ENCODE results near the gene FAM193A.
A peak's percentile ranks its signal among the peaks of the same experiment; 100 is the strongest.
"Not testable (repeated sequence)": the region's sequence is repeated elsewhere in the genome, so short reads cannot be mapped to it uniquely, and the experiment has no call there.

Gene FAM193A

DNA sequence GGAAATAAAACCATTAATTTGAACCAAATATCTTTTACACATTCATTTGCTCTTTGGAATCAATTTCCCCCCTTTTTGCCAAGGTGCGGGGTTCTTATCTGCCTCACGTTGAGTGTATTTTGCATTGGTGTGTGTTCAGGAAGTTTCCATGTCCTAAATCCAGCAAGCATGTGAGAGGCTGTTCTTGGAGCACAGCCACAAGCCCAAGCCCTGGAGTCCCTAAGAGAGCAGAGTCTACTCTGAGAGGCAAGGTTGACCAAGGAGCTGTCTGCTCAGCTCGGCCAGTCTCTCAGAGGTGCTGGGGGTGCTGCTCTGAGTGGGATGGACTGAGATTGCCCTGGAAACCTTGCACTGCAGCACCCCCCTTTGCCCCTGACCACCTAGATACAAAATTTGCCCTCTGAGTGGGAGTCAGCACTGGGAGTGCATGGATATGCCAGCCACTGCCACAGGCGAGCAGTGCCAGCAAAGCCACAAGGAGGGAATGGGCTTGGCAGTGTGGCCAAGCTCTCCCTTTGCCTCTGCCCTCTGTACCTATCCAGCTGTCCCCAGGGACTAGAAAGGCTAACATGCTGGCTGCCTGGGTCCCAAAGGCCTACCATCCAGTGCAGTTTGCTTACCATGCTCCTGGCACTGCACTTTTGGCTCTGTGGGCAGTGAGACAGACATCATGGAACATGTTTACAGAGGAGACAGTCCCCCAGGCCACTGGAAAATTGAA lies 20.5 kb upstream of the FAM193A start:
- no peak for DNase-seq (ENCODE audit: low read depth in 2 of 2)

DNA sequence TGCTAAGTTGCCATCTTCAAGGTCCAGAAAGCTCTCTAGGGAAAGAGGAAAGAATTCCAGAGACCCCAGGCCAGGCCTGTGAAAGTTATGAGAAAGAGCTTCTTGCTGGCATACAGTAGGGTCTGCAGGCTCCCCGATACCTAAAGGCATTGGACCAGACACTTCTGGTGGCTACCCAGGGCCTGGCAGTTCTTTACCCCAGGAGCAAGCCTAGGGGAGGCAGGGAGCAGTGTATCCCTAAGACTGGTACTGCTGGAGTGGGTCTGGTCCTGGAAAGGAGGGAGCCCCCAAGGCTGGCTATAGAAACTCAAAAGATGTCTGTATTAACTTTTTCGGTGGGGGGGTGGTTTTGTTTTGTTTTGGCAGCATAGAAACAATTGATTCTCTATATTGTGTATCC lies 19.8 kb upstream of the FAM193A start:
- no peak for DNase-seq (ENCODE audit: low read depth in 2 of 2)

DNA sequence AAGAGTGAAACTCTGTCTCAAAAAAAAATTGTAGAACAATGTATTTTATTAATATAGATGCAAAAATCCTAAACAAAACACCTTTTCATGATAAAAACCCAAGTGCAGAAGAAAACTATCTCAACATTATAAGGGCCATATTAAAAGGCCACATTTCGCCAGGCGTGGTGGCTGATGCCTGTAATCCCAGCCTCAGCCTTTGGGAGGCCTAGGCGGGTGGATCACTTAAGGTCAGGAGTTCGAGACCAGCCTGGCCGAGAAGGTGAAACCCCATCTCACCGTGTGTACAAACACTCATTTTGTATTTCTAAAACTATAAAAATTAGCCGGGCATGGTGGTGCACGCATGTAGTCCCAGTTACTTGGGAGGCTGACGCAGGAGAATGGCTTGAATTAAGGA lies 9.9 kb upstream of the FAM193A start:
- no peak for DNase-seq (ENCODE audit: low read depth in 2 of 2)

DNA sequence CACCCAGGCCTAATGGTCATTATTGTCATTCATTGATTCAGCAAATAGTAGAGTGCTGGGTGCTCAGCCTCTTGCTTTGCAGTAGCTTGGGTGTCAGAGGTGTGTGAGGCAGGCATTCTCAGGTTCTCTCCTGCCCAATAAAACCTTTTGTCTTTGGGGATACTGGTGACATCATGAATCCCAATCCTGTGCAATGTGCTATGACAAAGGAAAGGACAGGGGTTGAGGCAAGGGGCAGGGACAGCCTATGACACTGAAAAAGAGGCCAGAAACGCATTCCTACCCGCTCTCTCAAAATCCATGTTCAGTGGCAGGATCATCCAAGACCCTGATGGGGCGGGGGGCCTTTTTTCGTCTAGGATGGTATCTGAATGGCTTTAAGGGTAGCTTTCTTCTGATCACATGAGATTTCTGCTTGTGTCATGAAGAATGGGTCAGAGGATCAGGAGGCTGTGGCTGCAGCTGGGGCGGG lies 1.5 kb upstream of the FAM193A start:
- no peak for DNase-seq (ENCODE audit: low read depth in 2 of 2)

DNA sequence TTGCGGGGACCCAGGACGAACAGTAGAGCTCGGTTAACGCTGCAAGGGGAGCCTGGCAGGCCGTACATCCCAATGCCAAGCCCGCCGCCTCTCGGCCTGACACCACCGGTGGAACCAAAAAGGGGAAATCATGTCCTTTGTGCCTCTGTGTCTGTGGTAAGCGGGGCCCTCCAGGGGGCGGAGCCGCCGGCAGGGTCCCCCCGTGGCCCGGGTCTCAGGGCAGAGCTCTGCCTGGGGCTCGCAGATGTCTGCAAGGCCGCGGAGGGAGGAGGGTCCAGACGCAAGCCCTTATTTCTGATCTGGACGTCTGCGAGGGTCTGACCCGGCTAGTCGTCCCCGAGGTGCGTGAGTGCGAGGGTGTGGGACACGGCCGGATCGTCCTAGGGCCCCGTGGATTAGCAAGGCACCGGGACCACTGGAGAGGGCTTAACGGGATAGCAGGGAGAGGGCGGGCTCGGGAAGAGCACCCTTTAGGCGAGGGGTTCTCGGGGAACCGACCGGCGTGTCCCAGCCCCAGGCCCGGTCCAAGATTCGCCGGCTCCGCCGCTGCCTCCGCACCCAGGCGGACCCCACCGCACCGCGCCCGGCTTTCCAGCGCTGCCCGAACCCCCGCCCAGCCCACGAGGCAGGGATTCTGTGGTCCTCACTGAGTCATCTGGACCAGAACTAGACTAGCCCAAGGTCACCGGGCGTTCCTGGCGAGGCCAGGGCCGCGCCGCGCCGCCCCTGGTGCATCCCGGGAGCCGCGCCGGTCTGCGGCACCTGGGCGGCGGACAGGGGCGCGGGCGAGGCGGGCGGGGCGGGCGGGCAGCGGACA lies 863 bp upstream of the FAM193A start:
- DNase-seq (ENCODE audit: low read depth in 2 of 2): peak; percentile 19 to 45

DNA sequence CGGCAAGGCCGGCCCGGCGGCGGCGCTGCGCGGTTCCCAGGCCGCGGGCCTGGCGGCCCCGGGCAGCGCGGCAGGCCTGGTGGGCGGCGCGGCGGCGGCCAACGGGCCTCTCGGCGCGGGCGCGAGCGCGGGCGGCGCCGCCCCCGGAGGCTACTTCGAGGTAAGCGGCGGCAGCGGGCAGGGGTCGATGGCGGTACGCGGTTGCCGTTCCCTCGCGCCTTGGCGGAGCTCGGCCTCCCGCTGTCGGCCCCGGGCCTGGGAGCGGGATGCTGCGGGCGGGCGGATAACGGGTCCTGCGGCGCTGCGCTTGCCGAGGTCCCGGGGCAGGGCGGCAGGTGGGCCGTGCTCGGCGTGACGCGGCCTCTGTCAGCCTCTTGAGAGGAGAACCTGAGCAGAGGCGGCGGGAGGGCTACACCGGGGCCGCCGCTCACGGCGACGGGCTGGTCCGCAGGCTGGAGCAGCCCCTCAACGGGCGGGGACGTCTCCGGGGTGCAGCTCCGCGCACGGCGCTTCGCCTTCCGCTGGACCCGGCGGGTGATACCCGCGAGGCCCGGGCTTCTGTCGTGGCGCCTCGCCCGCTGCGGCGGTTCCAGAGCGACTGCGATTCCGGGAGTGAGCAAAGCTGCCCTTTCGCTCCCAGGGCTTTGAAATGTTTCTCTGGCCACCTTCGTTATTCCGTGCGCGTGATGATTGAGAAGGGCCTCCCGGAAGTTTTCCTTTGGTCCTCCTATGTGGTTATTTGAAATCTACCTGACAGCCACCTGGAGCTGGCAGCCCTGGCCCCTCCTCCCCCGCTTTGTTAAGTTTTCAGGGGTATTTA lies 774 bp downstream of the FAM193A start:
- peak; percentile 22 to 49 for DNase-seq (ENCODE audit: low read depth in 2 of 2)

DNA sequence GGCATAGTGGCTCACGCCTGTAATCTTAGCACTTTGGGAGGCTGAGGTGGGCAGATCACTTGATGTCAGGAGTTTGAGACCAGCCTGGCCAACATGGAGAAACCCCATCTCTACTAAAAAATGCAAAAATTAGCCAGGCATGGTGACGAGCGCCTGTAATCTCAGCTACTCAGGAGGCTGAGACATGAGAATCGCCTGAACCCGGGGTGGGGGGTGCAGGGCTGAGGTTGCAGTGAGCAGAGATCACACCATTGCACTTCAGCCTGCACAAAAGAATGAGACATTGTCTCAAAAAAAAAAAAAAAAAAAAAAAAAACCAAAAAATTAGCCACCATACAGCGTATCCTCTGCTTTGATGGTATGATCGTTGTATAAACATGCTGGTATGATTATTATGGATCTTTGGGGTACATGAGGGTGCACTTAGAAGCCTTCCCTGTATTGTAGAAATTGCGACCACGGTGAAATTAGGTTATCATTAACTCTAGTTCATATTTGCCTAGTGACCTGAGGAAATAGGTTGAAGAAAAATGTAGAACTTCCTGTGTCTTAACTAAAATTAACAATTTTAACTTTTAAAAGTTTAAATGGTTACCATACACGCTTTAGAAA lies 7.2 kb downstream of the FAM193A start:
- DNase-seq (ENCODE audit: low read depth in 2 of 2): not testable (repeated sequence)

DNA sequence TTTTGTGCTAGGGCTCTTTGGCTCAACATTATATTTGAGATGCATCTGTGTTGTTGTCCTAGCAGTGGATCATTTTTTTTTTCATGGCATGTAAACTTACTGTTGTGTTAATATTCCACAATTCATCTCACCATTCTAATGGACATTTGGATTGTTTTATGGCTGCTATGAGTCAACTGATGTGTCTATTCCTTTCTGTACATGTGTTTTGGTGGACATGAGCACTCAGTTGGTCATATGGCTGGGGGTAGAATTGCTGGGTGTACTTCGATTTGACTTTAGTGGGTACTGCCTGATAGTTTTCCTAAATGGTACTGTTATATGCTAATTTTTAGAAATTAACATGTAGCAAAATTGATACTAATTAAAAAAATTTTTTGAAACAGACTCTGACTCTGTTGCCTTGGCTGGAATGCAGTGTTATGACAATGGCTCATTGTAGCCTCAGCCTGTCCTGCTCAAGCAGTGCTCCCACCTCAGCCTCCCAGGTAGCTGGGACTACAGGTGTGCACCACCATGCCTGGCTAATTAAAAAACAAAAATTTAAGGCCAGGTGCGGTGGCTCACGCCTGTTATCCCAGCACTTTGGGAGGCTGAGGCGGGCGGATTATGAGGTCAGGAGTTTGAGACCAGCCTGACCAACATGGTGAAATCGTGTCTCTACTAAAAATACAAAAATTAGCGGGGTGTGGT lies 9.0 kb downstream of the FAM193A start:
- DNase-seq (ENCODE audit: low read depth in 2 of 2): no peak

DNA sequence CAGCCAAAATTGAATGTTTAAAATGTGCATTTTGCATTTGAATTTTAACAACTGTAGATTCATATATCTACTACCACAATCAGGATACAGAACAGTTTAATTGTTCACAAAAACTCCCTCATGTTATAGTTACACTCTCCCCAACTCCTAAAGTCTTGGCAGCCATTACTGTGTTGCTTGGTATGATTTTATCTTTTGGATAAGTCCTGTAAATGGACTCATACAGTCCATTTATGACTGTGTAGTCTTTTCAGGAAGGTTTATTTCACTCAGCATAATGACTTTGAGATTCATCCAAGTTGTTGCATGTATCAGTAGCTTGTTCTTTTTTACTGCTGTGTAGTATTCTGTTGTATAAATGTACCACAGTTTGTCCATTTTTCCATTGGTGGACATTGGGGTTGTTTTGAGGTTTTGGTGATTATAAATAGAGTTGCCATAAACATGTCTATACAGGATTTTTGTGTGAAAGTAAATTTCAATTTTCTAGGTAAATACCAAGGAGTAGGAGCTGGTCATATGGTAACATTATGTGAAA lies 9.9 kb downstream of the FAM193A start:
- DNase-seq (ENCODE audit: low read depth in 2 of 2): no peak

DNA sequence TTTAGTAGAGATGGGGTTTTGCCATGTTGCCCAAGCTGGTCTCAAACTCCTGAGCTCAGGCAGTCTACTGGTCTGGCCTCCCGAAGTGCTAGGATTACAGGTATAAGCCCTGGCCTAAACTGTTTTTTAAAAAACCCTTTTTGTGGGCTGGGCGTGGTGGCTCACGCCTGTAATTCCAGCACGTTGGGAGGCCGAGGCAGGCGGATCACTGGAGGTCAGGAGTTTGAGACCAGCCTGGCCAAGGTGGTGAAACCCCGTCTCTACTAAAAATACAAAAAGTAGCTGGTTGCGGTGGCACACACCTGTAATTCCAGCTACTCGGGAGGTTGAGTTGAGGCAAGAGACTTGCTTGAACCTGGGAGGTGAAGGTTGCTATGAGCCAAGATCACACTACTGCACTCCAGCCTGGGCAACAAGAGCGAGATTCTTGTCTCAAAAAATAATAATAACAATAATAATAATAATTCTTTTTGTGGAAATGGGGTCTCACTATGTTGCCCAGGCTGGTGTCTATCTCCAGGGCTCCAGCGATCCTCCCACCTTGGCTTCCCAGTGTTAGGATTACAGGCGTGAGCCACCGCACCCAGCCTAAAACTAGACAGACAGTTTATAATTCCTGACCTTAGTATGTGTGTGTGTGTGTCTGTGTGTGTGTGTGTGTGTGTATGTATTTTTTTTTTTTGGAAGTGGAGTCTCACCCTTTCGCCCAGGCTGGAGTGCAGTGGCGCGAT lies 10.7 kb downstream of the FAM193A start:
- DNase-seq (ENCODE audit: low read depth in 2 of 2): not testable (repeated sequence)

DNA sequence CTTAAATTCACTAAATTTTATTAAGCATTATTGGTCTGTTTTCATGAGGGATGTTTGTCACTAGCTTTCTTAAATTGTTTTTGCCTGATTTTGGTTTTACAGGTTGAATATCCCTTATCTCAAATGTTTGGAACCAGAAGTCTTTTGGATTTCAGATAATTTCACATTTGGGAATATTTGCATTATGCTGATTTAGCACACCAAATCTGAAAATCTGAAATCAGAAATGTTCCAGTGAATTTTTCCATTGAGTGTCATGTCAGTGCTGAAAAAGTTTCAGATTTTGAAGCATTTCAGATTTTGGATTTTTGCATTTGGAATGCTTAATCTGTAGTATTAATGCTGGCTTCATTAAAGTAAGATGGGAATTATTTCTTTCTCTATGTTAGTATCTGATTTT lies 14.7 kb downstream of the FAM193A start:
- DNase-seq (ENCODE audit: low read depth in 2 of 2): no peak

DNA sequence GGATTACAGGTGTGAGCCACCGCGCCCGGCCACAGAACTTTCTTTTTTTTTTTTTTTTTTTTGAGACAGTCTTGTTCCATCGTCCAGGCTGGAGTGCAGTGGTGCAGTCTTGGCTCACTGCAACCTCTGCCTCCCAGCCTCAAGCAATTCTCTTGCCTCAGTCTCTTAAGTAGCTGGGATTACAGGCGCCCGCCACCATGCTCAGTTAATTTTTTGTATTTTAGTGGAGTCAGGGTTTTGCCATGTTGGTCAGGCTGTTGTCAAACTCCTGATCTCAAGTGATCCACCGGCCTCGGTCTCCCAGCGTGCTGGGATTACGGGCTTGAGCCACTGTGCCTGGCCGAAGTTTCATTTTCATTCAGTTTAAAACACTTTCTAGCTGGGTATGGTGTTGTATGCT lies 16.4 kb downstream of the FAM193A start:
- no peak for DNase-seq (ENCODE audit: low read depth in 2 of 2)

DNA sequence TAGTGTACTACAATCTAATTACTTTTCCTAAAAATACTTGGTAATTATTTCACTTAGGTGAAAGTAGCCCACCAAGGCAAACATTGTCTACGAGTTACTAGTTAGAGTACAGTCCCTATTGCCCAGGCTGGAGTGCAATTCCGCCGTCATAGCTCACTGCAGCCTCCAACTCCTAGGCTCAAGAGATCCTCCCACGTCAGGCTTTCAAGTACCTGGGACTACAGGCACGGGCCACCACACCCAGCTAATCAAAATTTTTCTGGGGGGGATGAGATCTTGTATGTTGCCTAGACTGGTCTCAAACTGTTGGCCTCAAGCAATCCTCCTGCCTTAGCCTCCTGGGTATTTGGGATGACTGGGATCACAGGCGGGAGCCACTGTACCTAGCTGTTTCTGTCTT lies 21.9 kb downstream of the FAM193A start:
- no peak for DNase-seq (ENCODE audit: low read depth in 2 of 2)

DNA sequence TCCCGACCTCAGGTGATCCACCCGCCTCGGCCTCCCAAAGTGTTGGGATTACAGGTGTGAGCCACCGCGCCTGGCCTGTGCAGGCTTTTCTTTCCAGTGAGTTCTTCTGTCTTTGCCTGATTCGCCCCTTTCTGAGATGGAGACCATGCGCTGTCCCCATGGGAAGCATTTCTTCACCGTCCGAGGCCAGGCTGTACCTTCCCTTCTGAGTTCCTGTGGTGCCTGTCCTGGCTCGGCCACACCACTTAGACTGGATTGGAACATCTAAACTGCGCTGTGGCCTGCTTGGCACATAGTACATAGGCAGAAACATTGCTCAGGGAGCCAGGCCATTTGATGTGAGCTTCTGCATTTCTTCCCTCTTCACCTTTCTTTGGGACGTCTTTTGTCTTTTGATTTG lies 23.7 kb downstream of the FAM193A start:
- no peak for DNase-seq (ENCODE audit: low read depth in 2 of 2)

DNA sequence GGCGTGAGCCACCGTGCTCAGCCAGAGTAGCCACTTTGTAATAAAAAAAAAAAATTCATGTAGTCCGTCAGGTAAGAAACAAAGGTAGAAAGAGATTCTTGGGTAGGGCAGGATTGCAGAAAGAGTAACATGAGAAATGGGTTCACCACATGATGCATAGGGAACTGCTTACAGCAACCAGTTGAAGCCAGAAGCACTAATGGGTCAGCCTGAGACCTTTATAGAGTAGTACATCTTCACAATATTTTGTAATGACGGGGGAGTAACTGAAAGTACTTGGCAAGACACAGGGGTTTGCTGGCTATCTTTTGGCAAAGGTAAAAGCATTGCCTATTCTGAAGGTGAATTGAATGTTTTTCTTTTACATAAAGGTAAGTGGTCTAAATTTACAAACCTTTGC lies 29.1 kb downstream of the FAM193A start:
- no peak for DNase-seq (ENCODE audit: low read depth in 2 of 2)

DNA sequence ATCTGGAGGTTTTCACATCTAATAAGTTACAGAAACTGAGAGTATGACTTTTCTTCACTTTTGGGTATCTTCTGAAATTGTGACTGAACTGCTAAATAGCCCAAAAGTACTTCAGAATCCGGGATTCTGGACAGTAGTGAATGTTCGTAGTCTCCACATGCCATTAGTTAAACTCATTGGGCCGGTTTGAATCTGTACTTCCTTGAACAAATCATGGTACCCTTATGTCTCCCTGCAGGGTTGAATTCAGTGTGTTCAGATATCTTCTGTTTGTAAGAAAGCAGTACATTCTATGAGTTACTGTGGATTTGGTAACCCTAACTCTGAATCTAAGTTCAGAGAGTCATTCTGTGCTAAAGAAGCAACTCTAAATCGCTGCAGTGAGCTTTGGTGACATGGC lies 33.6 kb downstream of the FAM193A start:
- DNase-seq (ENCODE audit: low read depth in 2 of 2): no peak

DNA sequence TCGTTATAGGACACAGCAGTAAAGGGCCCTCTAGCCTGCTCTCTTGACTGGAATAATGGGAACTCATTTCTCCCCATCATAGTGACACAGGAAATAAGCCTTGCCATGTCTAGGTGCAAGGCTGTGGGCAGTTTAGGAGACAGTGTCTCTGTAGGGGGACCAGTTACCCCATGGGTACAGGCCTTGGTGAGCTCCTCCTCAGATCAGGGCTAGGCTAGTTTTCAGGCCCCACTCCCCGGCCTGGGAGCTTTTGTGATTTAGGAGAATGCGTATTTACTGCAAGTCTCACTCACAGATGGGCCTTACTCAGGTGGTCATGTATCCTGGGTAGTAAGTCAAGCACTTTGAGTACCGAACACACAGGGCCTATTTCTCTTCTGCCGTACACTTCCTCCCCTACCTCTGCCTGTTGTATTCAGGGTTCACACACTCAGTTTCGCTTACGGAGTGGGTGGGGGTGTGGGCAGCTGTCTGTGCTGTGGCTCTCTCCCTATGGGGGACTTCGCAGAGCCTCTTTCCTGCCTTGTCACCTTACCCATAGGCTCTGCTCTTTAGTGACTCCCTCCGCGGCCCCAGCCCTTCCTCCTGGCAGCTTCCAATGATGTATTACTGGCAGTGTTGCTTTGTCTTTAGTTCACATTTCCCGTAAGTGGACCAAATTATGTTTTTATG lies 34.2 kb downstream of the FAM193A start:
- peak; percentile 24 to 36 for DNase-seq (ENCODE audit: low read depth in 2 of 2)

DNA sequence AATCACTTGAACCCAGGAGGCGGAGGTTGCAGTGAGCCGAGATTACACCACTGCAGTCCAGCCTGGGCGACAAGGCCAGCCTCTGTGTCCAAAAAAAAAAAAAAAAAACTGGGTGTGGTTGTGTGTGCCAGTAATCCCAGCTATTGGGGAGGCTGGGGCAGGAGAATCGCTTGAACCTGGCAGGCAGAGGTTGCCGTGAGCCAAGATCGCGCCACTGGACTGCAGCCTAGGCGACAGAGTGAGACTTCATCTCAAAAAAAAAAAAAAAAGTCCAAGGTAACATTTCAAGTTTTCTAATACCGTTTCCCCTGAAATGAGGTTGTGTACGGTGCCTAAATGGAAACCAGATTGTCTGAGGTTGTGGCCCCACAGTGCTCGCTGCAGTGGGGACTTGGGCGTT lies 35.6 kb downstream of the FAM193A start:
- DNase-seq (ENCODE audit: low read depth in 2 of 2): no peak

DNA sequence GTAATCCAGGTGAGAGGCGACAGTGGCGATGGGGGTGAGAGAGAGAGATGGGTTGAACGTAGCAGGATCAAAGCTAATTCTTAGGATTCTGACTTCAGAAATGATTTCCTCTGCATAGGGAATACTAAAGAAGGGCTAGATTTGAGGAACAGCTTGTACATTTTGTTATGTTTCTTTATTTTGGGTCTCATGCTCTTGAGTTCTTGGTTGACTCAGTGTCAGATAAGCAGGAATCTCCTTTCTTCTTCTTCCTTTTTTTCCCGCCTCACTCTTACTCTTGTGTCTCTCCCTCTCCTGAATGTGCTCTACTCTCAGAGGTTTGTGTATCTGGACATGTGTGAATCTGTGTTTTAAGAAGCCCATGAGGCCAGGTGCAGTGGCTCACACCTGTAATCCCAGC lies 36.4 kb downstream of the FAM193A start:
- DNase-seq (ENCODE audit: low read depth in 2 of 2): no peak

DNA sequence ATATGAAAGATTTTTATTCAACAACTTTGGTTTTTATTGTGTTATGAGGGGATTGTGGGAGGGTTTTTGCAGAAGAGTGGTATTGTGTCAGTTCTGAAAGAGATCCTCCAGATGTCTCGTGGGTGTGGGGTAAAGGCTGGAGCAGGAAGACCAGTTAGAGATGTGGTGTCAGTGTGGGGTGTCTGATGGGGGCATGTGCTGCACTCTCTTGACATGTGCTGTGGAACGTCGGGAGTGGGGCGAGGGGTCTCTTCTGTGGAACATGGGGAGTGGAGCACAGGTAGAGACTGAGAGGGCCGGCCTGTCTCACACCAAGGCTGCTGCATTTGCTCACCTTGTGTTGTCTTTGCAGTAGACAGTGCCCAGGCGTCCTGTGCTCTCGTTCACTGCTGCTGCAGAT lies 37.6 kb downstream of the FAM193A start:
- DNase-seq (ENCODE audit: low read depth in 2 of 2): no peak
